Vagina (tissue), 2 donors: Measurements from ENCODE around the gene TMEM63B.

Source experiments
- CTCF ChIP-seq, 3 experiments: fragments of 450-650 bp in 2 of 3; fragments of 200-600 bp in 1 of 3; sonication (generic) in 1 of 3; IDR thresholded peaks; one replicate each; pipeline ENCODE4 v1.5.1; 2017 to 2019; ENCODE audit warnings: antibody characterized with exemption in 3 of 3, mild to moderate bottlenecking in 2 of 3, moderate library complexity in 2 of 3
- POLR2A ChIP-seq, 2 donors: fragments of 450-650 bp; IDR thresholded peaks; one replicate each; pipeline ENCODE4 v1.6.1; 2017; ENCODE audit warnings: antibody characterized with exemption in 2 of 2, mild to moderate bottlenecking in 2 of 2, moderate library complexity in 2 of 2
- POLR2AphosphoS5 ChIP-seq, 2 donors: sonication (generic); formaldehyde crosslinking; IDR thresholded peaks; one replicate each; pipeline ENCODE4 v1.9.0; 2017; ENCODE audit warnings: antibody characterized with exemption in 2 of 2, mild to moderate bottlenecking in 2 of 2, low read depth in 1 of 2; ENCODE audit not compliant: insufficient read depth in 1 of 2

- TF ChIP-seq CTCF (IDR thresholded peaks at IDR 0.05) (no peak), POLR2AphosphoS5 (IDR thresholded peaks at IDR 0.05; ENCODE audit: insufficient read depth in 1 of 2, low read depth in 1 of 2) (no peak), POLR2A (IDR thresholded peaks at IDR 0.05) (no peak)
Measured at GRCh38 chr6:44179072-44179536, 51.8 kb downstream of the TMEM63B start.
